ENCODE results near the gene ZNF248.

ZNF248 gene

GRCh38 chr10:37819797-37820196, 37.6 kb downstream of the ZNF248 start:
- ATAC-seq: no peak

- no peak for ATAC-seq
Measured at GRCh38 chr10:37816290-37816689, 41.1 kb downstream of the ZNF248 start.

GRCh38 chr10:37813763-37814162, 43.6 kb downstream of the ZNF248 start:
- ATAC-seq: no peak

- ATAC-seq: no peak
Measured at GRCh38 chr10:37812290-37812689, 45.1 kb downstream of the ZNF248 start.

- ATAC-seq: no peak
Measured at GRCh38 chr10:37803269-37803668, 54.1 kb downstream of the ZNF248 start.

- ATAC-seq: no peak
Measured at GRCh38 chr10:37801557-37801956, 55.9 kb downstream of the ZNF248 start.

- ATAC-seq: no peak
Measured at GRCh38 chr10:37794305-37794976, 63.0 kb downstream of the ZNF248 start.

GRCh38 chr10:37789590-37789989, 67.8 kb downstream of the ZNF248 start:
- ATAC-seq: no peak

- no peak for ATAC-seq
Measured at GRCh38 chr10:37784678-37785077, 72.7 kb downstream of the ZNF248 start.

GRCh38 chr10:37780536-37780935, 76.9 kb downstream of the ZNF248 start:
- ATAC-seq: no peak

- ATAC-seq: no peak
Measured at GRCh38 chr10:37777056-37777455, 80.4 kb downstream of the ZNF248 start.

GRCh38 chr10:37775612-37776011, 81.8 kb downstream of the ZNF248 start:
- ATAC-seq: no peak

- ATAC-seq: no peak
Measured at GRCh38 chr10:37774351-37774750, 83.1 kb downstream of the ZNF248 start.

- no peak for ATAC-seq
Measured at GRCh38 chr10:37765216-37765615, 92.2 kb downstream of the ZNF248 start.

GRCh38 chr10:37763132-37763531, 94.3 kb downstream of the ZNF248 start:
- no peak for ATAC-seq

- ATAC-seq: no peak
Measured at GRCh38 chr10:37762287-37762686, 95.1 kb downstream of the ZNF248 start.

GRCh38 chr10:37760817-37761216, 96.6 kb downstream of the ZNF248 start:
- no peak for ATAC-seq

GRCh38 chr10:37758074-37758473, 99.3 kb downstream of the ZNF248 start:
- no peak for ATAC-seq

GRCh38 chr10:37754538-37755323, 102.7 kb downstream of the ZNF248 start:
- ATAC-seq: no peak

GRCh38 chr10:37752334-37752875, 105.0 kb downstream of the ZNF248 start:
- no peak for ATAC-seq

- no peak for ATAC-seq
Measured at GRCh38 chr10:37748170-37748569, 109.2 kb downstream of the ZNF248 start.

- ATAC-seq: no peak
Measured at GRCh38 chr10:37747081-37747480, 110.3 kb downstream of the ZNF248 start.

- no peak for ATAC-seq
Measured at GRCh38 chr10:37741831-37742230, 115.6 kb downstream of the ZNF248 start.

- no peak for ATAC-seq
Measured at GRCh38 chr10:37739181-37739580, 118.2 kb downstream of the ZNF248 start.
